Islet of Langerhans (tissue), 1 donor: ENCODE data around the gene FBLN7.
A peak's percentile ranks its signal among the peaks of the same experiment; 100 is the strongest.
"Not testable (repeated sequence)": the region's sequence is repeated elsewhere in the genome, so short reads cannot be mapped to it uniquely, and the experiment has no call there.

Experiments used
- FAIRE-seq: peaks from one replicate; lab custom pipeline; 2011; peaks lifted over from hg19 to GRCh38; lab: Jason Lieb, UNC

The FBLN7 gene

DNA sequence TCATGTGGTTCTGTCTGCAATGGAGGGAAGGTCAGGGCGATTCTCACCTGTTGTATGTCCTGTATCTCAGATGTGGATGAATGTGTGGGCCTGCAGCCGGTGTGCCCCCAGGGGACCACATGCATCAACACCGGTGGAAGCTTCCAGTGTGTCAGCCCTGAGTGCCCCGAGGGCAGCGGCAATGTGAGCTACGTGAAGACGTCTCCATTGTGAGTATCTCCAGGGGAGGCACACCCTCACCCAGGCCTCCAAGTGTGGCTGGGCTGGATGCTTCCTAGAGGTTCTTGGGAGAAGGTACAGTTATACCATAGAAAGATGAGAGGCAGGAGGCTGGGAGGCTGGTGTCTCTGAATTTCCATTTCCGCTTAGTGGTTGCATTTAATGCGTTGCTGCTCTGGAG lies 46.9 kb downstream of the FBLN7 start:
- FAIRE-seq = no peak

DNA sequence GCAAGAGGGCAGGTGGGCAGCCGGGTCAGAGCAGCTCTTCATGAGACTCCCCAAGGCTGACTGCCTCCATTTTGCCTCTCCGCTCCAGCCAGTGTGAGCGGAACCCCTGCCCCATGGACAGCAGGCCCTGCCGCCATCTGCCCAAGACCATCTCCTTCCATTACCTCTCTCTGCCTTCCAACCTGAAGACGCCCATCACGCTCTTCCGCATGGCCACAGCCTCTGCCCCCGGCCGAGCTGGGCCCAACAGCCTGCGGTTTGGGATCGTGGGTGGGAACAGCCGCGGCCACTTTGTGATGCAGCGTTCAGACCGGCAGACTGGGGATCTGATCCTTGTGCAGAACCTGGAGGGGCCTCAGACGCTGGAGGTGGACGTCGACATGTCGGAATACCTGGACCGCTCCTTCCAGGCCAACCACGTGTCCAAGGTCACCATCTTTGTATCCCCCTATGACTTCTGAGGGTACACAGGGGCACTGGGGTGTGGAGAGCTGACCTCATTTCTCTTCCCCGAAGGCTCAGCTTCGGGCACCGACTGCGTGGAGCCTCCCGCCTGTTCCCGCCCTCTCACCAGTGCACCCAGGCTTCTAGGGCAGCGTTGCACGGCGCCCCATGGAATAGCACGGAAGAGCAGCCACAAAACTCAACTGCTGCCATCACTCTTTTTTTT lies 49.0 kb downstream of the FBLN7 start:
- FAIRE-seq = no peak

DNA sequence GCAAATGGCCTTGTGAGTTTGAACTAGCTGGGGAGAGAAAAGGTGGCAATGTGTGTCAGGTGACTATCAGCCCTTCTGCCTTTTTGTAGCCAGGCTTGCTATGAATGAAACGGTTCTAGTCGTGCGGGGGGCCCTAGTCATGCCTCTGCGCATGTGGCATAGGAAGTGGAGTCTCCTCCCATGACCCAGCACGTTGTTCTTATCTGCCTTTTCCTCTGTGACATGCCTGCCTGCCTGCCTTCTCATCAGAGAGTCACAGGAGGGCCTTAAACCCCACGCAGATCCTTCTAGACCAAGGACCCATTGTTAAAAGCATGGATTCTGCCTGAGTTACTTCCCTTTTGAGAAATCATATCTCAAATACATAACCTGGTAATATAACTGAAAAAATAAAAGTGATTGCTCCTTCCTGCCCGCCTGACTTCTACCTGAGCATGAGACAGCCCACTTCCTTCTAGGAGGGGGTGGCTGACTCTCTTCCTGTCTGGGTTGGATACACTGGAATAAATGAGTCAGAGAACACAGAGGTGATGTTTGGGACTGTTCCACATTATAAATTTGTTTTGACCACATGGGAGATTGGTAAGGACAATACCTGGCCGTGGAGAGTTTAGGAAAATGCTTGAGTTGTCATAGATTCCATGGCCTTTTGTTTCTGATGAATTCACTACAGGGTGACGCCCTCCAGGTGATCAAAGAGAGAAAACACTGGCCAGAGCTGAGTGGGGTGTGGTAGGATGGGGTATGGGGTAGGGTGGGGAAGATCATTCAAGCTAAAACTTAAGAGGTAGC lies 49.8 kb downstream of the FBLN7 start:
- FAIRE-seq = no peak

DNA sequence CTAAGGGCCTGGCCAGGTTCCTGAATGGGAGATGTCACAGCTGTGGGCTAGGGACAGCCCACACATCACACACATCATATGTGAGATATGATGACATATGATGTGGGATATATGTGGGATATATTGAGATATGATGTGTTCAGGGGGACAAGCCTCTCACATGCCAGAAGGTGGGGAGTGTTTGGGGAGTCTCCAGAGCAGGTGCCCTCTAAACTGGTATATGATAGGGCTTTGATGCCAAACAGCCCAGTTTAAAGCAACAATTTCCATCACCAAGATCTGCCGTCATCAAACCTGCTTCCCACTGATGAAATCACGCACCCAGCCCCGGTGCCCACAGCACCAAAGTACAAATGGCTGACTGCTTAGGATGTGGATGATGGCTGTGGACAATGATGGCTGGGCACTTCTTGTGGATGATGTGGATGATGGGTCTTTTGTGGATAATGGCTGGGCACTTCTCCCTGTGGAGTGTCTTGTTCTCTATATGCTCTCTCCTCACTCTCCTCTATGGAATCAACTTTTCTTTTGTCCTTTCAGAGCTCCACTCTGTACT lies 50.9 kb downstream of the FBLN7 start:
- no peak for FAIRE-seq

DNA sequence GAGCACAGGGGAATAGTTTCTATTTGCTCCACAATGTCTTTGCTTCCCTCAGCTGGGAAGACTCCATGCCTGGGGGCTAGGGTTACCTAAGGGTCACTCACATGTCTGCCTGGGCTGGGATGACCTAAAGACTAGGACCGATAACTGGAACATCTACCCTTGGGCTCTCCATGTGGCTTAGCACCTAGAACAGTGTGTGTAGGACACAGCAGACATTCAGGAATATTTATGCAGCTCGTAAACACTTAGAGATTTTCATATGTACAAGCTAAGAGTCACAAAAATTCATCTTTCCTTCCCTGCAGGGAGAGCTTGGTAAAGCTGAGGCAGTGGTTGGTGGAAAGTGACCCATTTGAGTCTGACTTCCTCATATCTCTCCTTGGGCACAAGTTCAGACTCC lies 55.8 kb downstream of the FBLN7 start:
- FAIRE-seq = no peak

DNA sequence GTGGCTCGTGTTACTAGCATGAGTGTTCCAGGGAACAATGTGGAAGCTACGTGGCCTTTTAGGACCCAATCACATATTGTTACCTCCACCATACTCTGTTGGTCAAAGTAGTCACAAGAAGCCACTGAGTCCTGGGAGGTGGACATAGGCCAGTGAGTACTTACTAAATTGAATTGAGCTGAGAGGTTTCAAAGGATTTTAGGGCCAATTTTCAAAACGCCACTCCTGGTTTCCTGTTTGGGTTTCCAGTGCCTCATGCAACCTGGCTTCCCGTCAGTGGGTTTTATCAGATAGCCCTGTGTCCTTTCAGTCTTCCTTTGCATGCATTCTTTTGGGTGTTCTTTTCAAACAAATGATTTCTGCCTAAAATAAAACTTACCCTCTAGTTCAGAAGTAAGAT lies 56.3 kb downstream of the FBLN7 start:
- no peak for FAIRE-seq

DNA sequence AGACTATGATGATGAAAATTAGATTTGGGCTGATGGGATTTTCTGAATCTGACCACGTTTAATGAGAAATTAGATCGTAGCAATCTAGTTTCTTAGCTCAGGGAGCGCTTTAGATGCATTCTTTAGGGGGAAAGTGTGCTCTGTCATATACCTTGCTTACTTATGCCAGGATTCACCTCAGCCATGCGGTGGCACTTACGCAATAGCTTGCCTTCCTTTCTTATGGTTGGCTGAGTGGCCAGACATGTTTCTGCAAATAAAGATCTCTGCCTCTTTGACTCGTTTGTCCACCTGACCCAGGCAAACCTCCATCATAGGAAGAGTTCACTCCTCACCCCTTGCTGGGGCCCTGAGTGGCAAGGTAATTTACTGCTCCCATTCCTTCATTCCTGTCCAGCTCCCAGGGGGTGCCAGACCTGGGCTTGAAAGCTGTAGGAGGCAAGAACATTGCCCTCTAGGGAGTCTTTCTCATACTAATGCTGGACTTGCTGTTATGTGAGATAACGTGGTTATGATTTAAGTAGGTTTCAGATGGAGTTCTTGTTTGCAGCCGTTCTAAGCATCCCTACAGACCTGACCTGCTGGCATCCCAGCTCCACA lies 57.1 kb downstream of the FBLN7 start:
- no peak for FAIRE-seq

DNA sequence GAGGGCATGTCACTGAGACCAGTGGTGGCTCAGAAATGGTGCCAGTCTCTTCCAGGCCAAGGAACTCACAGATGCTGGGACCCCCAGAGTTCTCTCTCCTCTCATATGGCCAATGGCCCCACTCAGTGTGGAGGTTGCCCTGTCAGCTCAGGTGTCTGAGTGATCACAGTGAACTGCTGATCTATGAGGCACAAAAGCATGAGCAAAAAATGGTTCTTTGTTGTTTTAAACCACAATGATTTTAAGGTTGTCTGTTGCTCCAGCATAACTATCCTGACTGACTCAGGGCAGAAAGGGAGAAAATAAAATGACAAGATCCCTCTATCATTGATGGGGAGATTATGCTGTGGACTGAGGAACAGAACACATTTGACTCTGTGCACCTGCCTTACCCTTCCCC lies 57.8 kb downstream of the FBLN7 start:
- FAIRE-seq = no peak

DNA sequence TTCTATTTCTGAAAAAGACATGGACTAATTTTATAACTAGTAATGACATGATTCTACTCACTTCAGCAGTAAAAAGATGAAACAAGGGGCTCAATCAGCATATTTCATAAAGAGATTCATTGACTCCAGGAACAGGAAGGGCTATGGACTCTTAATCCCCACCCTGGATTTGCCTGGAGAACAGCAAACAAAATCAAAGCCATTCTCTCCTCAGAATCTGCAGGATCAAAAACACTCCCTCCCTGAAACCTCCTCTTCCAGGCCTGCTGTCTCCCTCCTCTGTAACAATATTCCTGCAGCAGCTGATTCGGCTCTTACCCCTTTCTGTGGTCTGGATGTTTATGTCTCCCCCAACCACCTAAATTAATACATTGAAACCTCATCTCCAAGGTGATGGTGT lies 59.7 kb downstream of the FBLN7 start:
- no peak for FAIRE-seq

DNA sequence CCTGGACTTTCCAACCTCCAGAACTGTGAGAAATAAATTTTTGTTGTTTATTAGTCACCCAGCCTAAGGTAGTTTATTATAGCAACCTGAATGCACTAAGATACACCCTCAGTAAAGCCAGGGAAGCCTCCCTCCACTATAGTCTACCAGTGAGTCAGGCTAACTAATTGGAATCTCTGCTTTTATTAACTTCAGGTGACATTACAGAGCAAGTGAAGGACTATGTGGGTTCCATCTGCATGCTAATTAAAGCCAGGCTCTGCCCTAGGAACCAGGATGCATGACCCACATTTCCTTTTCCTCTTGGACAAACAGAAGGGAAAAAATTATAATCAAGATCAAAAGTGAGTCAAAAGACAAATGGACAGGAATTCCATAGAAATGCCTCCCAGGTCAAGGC lies 60.6 kb downstream of the FBLN7 start:
- no peak for FAIRE-seq

DNA sequence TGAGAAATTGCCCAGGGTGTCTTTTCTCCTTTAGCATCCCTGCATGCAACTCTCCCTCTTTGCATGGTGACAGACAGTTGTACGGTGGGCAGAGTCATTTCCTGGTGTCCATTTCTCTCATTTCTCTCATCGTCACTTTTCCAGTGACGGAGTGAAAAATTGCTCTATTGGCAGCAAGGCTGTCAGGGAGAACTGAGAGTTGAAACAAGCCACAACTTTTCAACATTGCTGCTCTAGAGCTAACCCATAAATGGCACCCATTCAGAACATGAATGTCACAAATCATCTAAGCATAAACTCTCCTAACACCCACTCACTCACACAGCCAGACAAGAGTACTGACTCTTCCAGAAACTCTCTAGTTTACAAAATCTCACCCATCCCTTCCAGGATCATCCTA lies 61.0 kb downstream of the FBLN7 start:
- FAIRE-seq = no peak

DNA sequence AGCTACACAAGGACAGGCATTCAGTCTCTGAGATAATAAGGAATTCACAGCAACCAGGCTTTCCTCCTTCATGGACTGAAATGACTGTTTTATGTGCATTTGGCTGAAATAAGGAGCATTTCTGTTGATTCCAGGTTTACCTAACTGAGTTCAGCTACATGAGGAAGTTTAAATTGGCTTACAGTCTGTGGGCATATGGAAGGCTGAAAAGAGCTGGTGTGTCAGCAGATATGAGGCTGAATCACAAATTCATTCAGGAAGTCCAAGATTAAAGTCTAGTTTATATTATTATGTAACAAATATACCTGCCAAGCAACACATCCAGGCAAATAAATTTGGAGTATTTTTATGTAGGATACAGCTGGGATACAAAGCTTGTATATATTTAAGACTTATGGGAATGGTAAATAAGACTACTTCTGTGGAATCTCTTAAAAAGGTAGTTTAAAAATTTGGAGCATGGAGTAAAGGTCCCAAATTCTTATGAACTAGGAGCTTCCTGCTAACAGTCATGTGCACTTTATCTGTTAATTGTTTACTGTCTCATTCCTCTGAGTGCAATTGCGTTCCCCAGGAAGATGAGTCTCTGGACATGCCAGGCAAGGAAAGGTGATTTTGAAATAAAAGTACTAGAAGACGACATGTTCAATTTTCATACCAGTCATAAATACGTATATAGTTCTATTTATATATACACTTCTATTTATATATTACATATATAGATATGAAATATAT lies 63.7 kb downstream of the FBLN7 start:
- peak; percentile 47 for FAIRE-seq

DNA sequence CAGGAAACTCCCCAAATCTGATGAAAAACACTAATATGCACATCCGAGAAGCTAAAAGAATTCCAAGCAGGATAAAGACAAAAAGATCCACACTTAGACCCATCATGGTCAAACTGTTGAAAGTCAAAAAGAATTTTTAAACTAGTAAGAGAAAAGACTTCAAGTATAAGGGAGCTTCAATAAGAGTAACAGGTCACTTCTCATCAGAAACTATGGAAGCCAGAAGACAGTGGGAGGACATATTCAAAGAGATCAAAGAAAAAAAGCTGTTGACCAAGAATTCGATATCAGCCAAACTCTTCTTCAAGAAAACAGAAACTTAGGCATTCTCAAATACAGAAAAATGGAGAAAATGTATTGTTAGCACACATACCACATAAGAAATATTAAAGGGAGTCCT lies 66.2 kb downstream of the FBLN7 start:
- no peak for FAIRE-seq

DNA sequence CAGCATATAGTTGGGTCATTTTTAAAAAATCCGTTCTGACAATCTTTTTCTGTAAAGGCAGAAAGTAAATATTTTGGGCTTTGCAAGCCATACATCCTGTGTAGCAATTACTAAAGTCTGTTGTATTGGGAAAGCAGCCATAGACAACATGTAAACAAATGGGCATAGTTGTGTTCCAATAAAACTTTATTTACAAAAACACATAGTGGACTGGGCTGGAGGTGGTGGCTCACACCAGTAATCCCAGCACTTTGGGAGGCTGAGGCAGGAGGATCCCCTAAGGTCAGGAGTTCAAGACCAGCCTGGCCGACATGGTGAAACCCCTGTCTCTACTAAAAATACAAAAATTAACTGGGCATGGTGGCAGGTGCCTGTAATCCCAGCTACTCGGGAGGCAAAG lies 69.7 kb downstream of the FBLN7 start:
- not testable (repeated sequence) for FAIRE-seq

DNA sequence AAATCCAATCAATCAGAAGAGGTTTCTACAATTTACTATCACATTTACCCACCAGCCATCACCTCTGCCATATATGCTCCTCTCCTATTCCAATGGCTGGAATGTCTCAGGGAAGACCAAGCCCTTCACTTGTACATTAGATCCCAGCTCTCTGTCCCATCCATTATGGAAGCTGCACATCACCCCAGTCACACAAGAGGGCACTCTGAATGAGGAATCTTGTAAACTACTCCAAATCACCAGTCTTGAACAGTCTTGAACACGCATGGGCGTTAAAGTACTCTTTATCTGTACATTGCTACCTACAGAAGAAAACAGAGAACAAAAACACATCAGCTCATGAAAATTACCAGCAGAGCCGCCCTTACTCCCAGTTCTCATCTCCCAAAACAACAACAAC lies 78.0 kb downstream of the FBLN7 start:
- no peak for FAIRE-seq

DNA sequence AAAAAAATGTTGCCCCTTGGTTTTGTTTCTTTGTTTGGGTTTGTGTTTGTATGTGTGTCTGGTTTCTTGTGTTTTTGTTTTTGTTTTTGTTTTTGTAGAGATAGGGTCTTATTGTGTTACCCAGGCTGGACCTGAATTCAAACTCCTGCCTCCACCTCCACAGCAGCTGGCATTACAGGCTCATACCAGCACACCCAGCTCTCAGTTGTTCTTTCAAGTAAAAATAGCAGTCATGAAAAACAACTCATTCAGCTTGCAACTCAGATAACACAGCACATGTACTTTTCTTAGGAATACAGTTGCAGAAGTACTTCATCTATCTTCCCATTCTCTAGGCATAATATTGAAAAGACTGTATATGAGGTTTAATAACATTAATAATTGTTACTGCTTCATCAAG lies 79.7 kb downstream of the FBLN7 start:
- no peak for FAIRE-seq

DNA sequence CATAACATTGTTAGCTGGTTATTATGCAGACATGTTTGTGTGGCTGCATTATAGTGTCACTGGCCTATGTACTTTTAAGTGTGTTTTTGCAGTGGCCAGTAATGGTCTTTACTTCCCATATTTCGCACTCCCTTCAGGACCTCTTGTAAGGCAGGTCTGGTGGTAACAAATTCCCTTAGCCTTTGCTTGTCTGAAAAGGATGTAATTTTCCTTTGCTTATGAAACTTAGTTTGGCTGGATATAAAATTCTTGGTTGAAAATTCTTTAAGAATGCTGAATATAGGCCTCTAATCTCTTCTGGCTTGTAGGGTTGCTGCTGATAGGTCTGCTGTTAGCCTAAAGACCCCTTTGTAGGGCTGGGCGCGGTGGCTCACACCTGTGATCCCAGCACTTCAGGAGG lies 82.0 kb downstream of the FBLN7 start:
- no peak for FAIRE-seq

DNA sequence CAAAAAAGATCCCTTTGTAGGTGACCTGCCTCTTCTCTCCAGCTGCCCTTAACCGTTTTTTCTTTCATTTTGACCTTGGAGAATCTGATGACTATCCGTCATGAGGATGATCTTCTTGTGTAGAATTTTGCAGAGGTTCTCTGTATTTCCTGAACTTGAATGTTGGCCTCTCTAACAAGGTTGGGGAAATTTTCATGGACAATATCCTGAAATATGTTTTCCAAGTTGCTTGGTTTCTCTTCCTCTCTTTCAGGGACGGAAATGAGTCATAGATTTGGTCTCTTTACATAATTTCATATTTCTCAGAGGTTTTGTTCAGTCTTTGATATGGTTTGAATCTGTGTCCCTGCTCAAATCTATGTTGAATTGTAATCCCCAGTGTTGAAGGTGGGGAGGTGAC lies 82.6 kb downstream of the FBLN7 start:
- FAIRE-seq = no peak

DNA sequence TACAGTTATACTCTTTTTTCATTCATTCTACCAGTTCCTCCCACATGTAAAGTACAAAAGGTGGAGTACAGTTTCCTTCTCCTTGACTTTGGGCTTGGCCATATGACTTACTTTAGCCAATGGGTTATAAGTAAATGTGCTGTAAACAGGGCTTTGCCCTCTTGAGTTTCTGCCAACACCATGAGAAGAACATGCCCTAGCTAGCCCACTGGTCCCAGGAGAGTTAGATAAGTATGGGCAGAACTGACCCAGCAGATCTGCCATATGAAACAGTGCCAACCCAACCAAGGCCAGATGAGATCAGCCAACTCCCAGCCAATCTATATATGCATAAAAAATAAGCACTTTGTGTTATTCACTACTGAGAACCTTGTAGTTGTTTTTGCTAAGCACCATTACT lies 91.2 kb downstream of the FBLN7 start:
- no peak for FAIRE-seq

DNA sequence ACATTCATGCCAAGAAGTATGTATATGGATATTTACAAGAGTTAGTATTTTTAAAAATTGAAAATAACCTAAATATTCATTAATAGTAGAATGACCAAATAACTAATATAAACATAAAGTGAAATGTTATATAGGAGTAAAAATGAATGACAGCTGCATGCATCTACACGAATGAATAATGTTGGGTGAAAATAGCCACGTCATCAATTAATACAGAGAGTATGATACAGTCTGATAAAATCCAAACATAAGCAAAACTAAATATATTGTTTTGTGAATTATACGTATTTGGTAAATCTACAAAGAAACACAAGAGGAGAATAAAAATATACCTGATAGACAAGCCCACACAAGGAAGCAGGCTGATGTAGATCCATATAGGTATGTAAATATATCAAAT lies 92.2 kb downstream of the FBLN7 start:
- FAIRE-seq = no peak
